ENCODE data around the gene GRP.

GRP gene

GRCh38 chr18:59219672-59220163, at the start of gene GRP:
Gene GRP (plus strand): TSS chr18:59220158. CDS start chr18:59220266, 108 bp downstream.
- H3K4me3 ChIP-seq (ENCODE audit: low read depth, low read length): no peak within 1 kb of the TSS
- TF ChIP-seq CTCF (IDR thresholded peaks at IDR 0.05; ENCODE audit: low read depth, low read length): no peak

- no peak overlapping the region for H3K4me3 ChIP-seq (ENCODE audit: low read depth, low read length)
- TF ChIP-seq CTCF (IDR thresholded peaks at IDR 0.05; ENCODE audit: low read depth, low read length): no peak
Measured at GRCh38 chr18:59172664-59173249, 47.2 kb upstream of the GRP start.

GRCh38 chr18:59177485-59177884, 42.5 kb upstream of the GRP start:
- no peak overlapping the region for H3K4me3 ChIP-seq (ENCODE audit: low read depth, low read length)
- no peak for TF ChIP-seq CTCF (IDR thresholded peaks at IDR 0.05; ENCODE audit: low read depth, low read length)

- H3K4me3 ChIP-seq (ENCODE audit: low read depth, low read length): no peak overlapping the region
- TF ChIP-seq CTCF (IDR thresholded peaks at IDR 0.05; ENCODE audit: low read depth, low read length): no peak
Measured at GRCh38 chr18:59180150-59180845, 39.7 kb upstream of the GRP start.

- H3K4me3 ChIP-seq (ENCODE audit: low read depth, low read length): no peak overlapping the region
- no peak for TF ChIP-seq CTCF (IDR thresholded peaks at IDR 0.05; ENCODE audit: low read depth, low read length)
Measured at GRCh38 chr18:59182673-59183072, 37.3 kb upstream of the GRP start.

- TF ChIP-seq CTCF (IDR thresholded peaks at IDR 0.05; ENCODE audit: low read depth, low read length): no peak
- H3K4me3 ChIP-seq (ENCODE audit: low read depth, low read length): no peak overlapping the region
Measured at GRCh38 chr18:59189008-59189407, 30.9 kb upstream of the GRP start.

- no peak overlapping the region for H3K4me3 ChIP-seq (ENCODE audit: low read depth, low read length)
- no peak for TF ChIP-seq CTCF (IDR thresholded peaks at IDR 0.05; ENCODE audit: low read depth, low read length)
Measured at GRCh38 chr18:59189746-59190145, 30.2 kb upstream of the GRP start.

All from WI38 (cell line).